ENCODE measurements around the gene PTPN2.

DNA sequence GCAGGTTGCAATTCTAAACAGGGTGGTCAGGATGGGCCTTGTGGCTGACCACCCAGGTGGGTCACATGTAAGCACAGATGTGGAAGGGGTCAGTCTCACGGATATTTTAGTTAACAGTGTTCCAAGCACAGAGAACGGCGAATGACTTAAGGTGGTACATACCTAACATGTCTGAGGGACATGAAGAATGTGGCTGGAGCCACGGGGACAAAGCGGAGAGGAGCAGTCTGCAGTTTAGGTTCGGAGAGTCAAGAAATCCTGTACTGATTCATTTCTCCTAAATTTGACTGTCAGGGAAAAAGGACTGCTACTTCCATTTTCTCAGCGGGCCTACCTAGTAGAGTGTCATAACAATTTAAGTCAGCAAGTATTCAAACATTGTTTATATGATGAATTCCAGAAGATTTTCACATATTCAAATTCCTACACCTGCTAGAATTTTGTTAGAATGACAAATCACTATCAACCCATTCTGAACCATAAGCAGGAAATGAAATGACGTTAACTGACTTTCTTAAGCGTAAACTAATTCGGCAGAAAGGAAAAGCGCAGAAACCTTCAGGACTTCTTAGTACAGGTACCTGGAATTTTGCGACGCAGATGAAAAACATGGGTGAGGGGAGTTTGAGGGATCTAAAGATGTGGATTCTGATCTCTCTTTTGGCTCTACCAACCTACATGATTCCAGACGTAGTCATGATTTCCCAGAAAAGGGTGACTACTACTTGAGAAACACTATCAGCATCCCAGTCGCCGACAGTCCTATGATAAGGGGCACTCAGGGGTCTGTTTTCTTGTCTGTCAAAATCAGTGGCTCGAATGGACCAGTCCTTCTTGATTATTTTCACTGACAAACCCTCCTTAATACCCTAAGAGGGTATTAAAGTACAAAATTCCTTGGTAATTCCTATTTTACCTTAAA lies 41.3 kb downstream of the PTPN2 start:
- TF ChIP-seq CTCF (IDR thresholded peaks at IDR 0.05) (no peak), POLR2A (IDR thresholded peaks at IDR 0.05) (no peak)

Data from right lobe of liver (tissue), 4 donors.